T47D (cell line): Measurements from ENCODE around the gene MRPL52.

Experiments
- DNase-seq, 2 experiments: peaks; one replicate each; pipeline versions ENCODE4 v3.0.0 to v3.0.0-alpha.2; 2011 to 2012; ENCODE audit warnings: low read depth in 1 of 2, low spot score in 1 of 2
- JUND ChIP-seq: IDR thresholded peaks from 2 replicates; pipeline ENCODE4 v1.6.1; 2012; ENCODE audit warnings: low read depth
- in situ Hi-C: cut with HindIII; loops from 2 replicates; pipeline ENCODE4 v1.10.0; 2016; ENCODE audit warnings: low sequenced_read_pairs, low pct_unique_long_range_greater_than_20kb

MRPL52 gene

GRCh38 chr14:22836301-22837113 is 6.8 kb downstream of the MRPL52 start, which contains the start of gene MMP14:
Gene MMP14, plus strand, starts transcription at chr14:22836585. Its CDS starts 233 bp downstream, at chr14:22836818.
- no peak for TF ChIP-seq JUND
- in situ Hi-C loops, result no loop called here
- no peak for DNase-seq

GRCh38 chr14:22837114-22837749 is 7.5 kb downstream of the MRPL52 start:
- in situ Hi-C loops, result no loop called here
- no peak for TF ChIP-seq JUND
- DNase-seq, result peak; percentile 60 to 64

DNA sequence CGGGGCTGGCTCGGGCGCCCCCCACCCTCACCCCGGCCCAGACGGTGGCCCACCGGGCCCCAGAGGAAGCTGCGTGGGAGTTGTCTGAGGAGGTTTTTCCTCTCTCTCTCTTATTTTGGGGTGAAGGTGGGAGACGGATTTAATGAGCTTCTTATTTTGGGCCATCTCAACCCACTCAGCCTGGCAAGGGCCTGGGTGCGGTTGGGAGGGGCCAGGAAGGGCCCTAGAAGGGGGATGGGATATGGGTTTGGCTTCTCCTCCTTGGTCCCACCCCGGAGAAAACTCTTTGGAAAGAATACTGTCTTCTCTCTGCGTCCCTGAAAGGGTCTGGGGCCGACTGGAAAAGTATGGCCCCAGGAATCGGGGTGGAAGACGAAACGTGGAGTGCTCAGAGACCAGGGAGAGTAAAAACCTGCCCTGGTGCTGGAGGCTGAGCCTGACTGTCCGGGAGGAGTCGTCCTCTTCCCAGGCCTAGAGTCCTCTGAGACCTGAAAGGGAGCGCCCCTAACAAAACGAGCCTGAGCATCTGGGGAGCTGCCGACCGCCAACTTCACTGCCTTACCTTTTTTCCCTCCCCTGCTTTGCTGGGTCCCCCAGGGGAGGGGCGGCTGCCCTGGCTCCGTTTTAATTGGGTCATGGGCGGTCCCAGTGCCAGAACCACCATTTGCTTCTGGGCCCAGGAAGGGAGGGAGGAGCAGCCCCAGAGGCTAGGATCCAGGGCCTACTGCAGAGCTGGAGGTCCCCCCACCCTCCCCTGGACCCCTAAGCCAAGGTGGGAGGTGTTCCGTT is 8.3 kb downstream of the MRPL52 start:
- in situ Hi-C loops, result no loop called here
- TF ChIP-seq JUND, result no peak
- DNase-seq, result no peak

DNA sequence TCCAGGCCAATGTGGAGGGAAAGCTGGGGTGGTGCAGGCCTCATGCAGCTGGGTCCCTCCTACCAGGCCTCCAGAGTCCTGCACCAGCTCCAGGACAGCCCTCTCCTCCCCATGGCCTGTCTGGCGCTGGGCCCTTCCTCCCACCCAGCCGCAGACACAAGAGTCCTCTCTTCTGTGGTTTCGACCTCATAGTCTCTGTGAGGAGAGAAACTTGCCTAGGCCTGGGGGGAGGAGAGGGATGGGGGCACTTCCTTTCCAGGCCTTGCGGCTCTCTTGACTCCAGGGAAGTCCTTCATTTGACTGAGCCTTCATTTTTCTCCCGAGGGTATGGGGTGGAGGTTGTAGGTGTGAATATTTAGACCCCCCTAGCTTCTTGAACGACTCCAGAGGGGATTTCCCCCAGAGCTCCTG is 8.9 kb downstream of the MRPL52 start:
- no peak for DNase-seq
- no peak for TF ChIP-seq JUND
- in situ Hi-C loops, result no loop called here

DNA sequence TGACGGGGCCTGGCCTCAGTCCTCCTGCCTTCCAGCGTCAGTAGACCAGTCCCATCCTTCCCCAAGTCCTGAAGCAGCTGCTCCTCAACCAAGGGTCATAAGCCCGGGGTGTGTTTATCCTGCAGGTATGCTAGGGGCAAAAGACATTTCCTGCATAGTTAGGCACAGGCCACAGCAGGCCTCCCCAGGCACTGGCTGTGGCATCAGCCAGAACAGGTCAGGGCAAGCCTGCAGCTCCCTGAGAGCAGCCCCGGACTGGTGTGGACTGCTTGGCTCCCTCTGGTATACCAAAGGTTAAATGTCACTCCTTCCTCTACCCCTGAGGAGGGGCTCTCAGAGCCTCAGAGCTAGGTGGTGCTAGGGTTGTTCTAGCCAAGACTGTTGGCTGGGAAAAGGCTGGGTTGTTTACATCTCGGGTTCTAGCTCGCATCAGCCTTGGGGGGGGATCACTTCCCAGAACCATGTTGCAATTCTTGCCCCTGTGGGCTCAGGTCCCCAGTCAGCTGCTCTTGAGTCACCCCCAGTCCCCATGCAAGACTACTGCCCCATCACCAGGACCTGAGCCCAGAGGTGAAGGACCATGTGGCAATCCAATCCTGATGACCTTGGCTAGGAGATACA is 9.6 kb downstream of the MRPL52 start:
- in situ Hi-C loops, result no loop called here
- TF ChIP-seq JUND, result no peak
- DNase-seq, result no peak

DNA sequence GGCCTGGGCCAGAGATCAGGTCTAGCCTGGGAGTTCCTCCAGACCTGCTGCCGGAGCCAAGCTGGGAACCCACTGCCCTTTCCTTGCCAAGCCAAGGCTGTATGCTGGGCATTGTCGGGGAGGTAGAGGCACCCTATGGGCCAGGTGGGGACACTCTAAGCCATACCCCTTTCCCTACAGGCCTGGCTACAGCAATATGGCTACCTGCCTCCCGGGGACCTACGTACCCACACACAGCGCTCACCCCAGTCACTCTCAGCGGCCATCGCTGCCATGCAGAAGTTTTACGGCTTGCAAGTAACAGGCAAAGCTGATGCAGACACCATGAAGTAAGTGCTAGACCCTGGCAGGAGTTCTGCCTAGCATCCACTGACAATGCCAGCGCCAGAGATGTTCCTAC is 11.6 kb downstream of the MRPL52 start:
- DNase-seq, result no peak
- no peak for TF ChIP-seq JUND
- in situ Hi-C loops, result no loop called here

DNA sequence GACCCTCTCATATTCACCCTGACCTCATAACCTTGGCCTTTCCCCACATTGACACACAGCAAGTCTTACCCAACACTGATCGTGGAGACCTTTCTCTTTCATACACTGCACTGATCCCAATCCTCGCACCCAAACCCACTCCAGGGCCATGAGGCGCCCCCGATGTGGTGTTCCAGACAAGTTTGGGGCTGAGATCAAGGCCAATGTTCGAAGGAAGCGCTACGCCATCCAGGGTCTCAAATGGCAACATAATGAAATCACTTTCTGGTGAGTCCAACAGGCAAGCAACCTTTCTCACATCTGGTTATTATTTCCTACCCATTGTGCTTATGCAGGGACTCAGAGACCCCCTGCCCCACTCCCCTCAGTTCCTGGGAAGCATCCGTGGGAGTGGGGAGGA is 12.1 kb downstream of the MRPL52 start:
- no peak for TF ChIP-seq JUND
- no peak for DNase-seq
- in situ Hi-C loops, result no loop called here

DNA sequence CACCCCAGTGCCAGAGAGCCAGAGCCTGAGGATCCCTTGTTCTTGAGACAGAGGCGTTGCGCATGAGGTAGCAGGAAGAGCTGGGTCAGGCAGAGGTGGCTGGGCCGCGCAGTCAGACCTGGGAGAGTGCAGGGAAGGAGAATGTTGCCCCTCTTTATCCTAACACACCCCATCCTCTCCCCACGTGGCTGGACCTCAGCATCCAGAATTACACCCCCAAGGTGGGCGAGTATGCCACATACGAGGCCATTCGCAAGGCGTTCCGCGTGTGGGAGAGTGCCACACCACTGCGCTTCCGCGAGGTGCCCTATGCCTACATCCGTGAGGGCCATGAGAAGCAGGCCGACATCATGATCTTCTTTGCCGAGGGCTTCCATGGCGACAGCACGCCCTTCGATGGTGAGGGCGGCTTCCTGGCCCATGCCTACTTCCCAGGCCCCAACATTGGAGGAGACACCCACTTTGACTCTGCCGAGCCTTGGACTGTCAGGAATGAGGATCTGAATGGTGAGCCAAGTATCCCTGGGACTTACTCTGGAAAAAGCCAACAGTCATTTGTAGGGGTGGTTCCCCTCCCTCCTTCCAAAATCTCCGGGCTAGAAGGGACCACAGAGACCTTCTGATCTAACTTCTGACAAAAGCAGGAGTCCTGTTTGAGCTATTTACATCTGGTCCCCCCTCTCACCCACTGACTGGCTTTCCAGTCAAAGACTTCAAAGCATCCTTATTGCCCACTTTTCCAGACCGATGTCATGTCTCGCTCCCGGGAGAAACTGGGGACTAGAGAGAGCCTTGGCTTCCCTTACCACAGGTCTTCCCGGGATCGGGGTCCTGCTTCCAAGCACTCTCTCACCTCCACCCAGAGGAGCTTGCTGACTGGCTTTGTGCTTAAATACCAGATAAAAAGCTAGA is 12.8 kb downstream of the MRPL52 start:
- in situ Hi-C loops, result no loop called here
- TF ChIP-seq JUND, result no peak
- DNase-seq, result no peak

- in situ Hi-C loops, result no loop called here
These were observed 13.6 kb downstream of the MRPL52 start for GRCh38 chr14:22843123-22843925.

DNA sequence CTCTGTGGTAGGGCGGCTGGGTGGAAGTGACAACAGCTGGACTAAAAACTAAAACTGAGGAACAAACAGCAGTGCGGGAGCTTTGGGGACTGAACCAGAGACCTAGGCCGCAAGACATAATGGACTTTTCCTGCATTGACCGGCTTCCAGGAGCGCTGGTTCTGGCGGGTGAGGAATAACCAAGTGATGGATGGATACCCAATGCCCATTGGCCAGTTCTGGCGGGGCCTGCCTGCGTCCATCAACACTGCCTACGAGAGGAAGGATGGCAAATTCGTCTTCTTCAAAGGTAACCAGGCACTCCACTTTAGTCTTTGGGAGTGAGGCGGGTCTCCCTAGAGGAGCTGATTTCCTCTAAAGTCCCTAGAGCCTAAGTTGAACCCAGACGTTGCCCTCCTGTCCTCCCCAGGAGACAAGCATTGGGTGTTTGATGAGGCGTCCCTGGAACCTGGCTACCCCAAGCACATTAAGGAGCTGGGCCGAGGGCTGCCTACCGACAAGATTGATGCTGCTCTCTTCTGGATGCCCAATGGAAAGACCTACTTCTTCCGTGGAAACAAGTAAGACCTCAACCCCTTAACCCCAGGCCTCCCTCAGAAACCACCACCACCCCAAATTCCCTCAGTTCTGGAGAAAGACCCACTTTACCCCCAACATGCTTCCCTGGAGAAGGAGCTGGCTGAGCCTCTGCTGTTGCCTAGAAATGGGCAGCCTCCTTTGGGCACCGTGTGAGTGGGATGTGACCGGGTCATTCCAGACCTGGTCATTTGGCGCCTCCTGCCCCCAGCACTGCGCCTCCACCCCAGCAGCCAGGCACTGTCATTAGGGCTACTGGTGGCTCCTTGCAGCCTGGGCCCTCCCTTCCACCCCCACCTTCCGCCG is 14.8 kb downstream of the MRPL52 start:
- no peak for TF ChIP-seq JUND
- in situ Hi-C loops, result no loop called here

More at GRCh38 chr14:22843123-22843925, 13.6 kb downstream of the MRPL52 start:
- DNase-seq, result no peak
- no peak for TF ChIP-seq JUND

More for the DNA sequence above, 14.8 kb downstream of the MRPL52 start:
- DNase-seq, result no peak
